ENCODE results near the gene DHRS3. TPM values are rescaled to one million over a fixed set of nuclear protein-coding genes. Genes with fewer than 3 reads are reported as not detected.

Gene DHRS3
- total RNA-seq, 1 donor = 161 TPM

DNA sequence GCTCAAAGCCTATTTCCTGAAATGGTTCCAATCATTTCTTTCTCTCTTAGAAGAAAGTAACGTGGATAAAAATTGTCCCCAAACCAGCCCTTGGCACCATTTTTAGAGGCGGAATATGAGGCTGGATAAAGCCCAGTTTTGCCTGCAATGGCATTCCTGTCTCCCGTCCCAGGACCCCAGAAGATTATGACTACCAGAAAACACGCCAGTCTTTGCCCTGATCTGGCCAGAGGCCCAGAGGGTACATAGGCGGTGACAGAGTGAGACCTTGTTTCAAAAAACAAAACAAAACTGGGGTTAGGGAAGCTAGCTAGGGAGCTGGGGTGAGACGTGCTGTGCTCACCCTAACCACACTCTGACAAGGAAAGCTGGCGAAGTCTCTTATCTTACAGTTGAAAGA lies 25.8 kb upstream of the DHRS3 start, which contains the start of gene AADACL4:
AADACL4 (plus strand) TSS at position 301 of the 400 bp plus-strand sequence. CDS start 462 bp downstream, outside the sequence.
- no peak for TF ChIP-seq CTCF (IDR thresholded peaks at IDR 0.05; ENCODE audit: extremely low read depth, low read depth, low read length)
- Histone ChIP-seq H3K4me2 (ENCODE audit: insufficient read depth, low read length) (no peak within 1 kb of the TSS), H3K79me2 (ENCODE audit: insufficient read depth, low read length) (no peaks in the 10 kb centered on the region), H4K20me1 (ENCODE audit: insufficient read depth, low read length) (no peaks in the 10 kb centered on the region), H3K4me1 (ENCODE audit: insufficient read depth, low read length) (no peaks in the 10 kb centered on the region), H3K36me3 (ENCODE audit: insufficient read depth, low read length) (no peaks in the 10 kb centered on the region), H3K4me3 (ENCODE audit: insufficient read depth, low read length) (no peak within 1 kb of the TSS), H3K27me3 (ENCODE audit: insufficient read depth, low read length) (peaks cover 13% of the 10 kb centered on the region), H3K9me3 (ENCODE audit: low read depth, low read length) (peaks cover 5% of the 10 kb centered on the region), H2AFZ (ENCODE audit: low read length) (no peak within 1 kb of the TSS), H3K27ac (ENCODE audit: low read depth, low read length) (no peak within 1 kb of the TSS)
- no peak for DNase-seq (ENCODE audit: insufficient read length, low spot score, missing footprints)

DNA sequence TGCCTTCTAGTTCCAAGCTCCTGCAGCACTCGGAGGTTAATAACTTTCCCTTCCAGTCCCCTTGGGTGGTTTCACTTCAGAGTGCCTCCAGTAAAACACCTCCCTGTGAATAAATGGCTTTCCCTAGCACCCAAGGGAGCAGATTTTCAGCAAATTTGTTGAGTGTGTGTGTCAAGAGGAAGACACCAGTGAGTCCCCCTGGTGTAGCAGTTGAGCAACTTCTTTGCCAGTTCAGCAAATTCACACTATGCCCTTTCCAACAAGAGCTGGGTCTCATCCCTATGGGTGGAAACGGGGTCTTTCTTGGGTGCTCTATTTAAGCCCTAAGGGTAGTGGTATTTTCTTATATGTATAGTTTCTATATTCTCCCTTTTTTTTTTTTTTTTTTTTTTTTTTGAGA lies 25.1 kb upstream of the DHRS3 start:
- no peak for TF ChIP-seq CTCF (IDR thresholded peaks at IDR 0.05; ENCODE audit: extremely low read depth, low read depth, low read length)
- Histone ChIP-seq H3K4me2 (ENCODE audit: insufficient read depth, low read length) (no peak overlapping the region), H2AFZ (ENCODE audit: low read length) (no peak overlapping the region), H4K20me1 (ENCODE audit: insufficient read depth, low read length) (no peaks in the 10 kb centered on the region), H3K9me3 (ENCODE audit: low read depth, low read length) (peaks cover 5% of the 10 kb centered on the region), H3K27me3 (ENCODE audit: insufficient read depth, low read length) (peaks cover 13% of the 10 kb centered on the region), H3K4me1 (ENCODE audit: insufficient read depth, low read length) (no peaks in the 10 kb centered on the region), H3K4me3 (ENCODE audit: insufficient read depth, low read length) (no peak overlapping the region), H3K79me2 (ENCODE audit: insufficient read depth, low read length) (no peaks in the 10 kb centered on the region), H3K36me3 (ENCODE audit: insufficient read depth, low read length) (no peaks in the 10 kb centered on the region), H3K27ac (ENCODE audit: low read depth, low read length) (no peak overlapping the region)
- DNase-seq (ENCODE audit: insufficient read length, low spot score, missing footprints) = no peak

DNA sequence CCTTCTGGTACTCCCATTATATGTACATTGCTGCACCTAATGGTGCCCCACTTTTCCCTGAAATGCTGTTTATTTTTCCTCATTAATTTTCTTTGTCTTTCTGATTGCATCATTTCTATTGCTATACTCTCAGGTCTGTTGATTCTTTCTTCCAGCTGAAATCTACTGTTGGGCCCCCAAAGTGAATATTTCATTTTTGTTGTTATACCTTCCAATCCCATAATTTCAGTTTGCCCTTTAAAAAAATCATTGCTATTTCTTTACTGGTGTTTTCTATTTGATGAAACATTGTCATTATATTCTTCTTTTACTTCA lies 22.9 kb upstream of the DHRS3 start:
- DNase-seq (ENCODE audit: insufficient read length, low spot score, missing footprints) = no peak
- TF ChIP-seq CTCF (IDR thresholded peaks at IDR 0.05; ENCODE audit: extremely low read depth, low read depth, low read length) = no peak
- peaks cover 12% of the 10 kb centered on the region for H3K4me1 ChIP-seq (ENCODE audit: insufficient read depth, low read length)

DNA sequence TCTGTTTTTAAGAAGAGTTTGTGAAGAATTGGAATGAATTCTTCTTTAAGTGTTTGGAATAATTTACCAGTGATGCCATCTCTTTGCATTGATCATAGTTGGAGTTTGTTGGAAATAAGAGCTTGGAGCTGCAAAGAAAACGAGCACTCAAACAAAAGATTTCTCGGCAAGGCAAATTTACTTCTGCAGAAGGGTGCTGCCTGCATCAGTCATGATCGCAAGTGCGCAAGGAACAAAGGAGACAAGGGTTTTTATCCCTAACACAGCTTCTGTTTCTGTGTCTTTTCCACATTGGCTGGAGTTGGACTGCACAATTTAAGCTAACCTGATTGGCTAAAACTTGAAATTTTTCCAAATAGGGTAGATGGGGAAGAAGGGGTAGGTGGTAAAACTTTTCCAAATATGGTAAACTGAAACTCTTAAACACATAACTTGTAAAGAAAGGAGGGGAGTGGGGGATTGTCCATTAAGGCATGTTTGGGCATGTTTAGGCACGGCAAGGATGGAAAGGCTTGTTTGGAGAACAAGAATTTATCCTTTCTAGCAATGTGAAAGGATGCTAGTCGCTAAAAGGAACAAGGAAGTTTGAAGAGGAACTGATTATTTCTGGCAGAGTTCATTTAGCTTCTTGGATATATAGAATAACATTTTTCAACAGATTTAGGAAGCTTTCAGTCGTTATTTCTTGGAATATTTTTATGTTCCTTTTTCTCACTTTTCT lies 22.4 kb upstream of the DHRS3 start:
- no peak overlapping the region for H3K4me2 ChIP-seq (ENCODE audit: insufficient read depth, low read length)
- H3K4me3 ChIP-seq (ENCODE audit: insufficient read depth, low read length) = no peak overlapping the region
- no peaks in the 10 kb centered on the region for H3K79me2 ChIP-seq (ENCODE audit: insufficient read depth, low read length)
- TF ChIP-seq CTCF (IDR thresholded peaks at IDR 0.05; ENCODE audit: extremely low read depth, low read depth, low read length) = no peak
- no peak overlapping the region for H2AFZ ChIP-seq (ENCODE audit: low read length)
- peaks cover 12% of the 10 kb centered on the region for H3K4me1 ChIP-seq (ENCODE audit: insufficient read depth, low read length)
- H3K27ac ChIP-seq (ENCODE audit: low read depth, low read length) = no peak overlapping the region
- peaks cover 5% of the 10 kb centered on the region for H3K9me3 ChIP-seq (ENCODE audit: low read depth, low read length)
- no peaks in the 10 kb centered on the region for H3K36me3 ChIP-seq (ENCODE audit: insufficient read depth, low read length)
- peaks cover 13% of the 10 kb centered on the region for H3K27me3 ChIP-seq (ENCODE audit: insufficient read depth, low read length)
- no peak for DNase-seq (ENCODE audit: insufficient read length, low spot score, missing footprints)
- no peaks in the 10 kb centered on the region for H4K20me1 ChIP-seq (ENCODE audit: insufficient read depth, low read length)

More for the DNA sequence above, 22.9 kb upstream of the DHRS3 start:
- no peaks in the 10 kb centered on the region for H4K20me1 ChIP-seq (ENCODE audit: insufficient read depth, low read length)
- peaks cover 13% of the 10 kb centered on the region for H3K27me3 ChIP-seq (ENCODE audit: insufficient read depth, low read length)
- H3K4me3 ChIP-seq (ENCODE audit: insufficient read depth, low read length) = no peak overlapping the region
- no peak overlapping the region for H2AFZ ChIP-seq (ENCODE audit: low read length)
- peaks cover 5% of the 10 kb centered on the region for H3K9me3 ChIP-seq (ENCODE audit: low read depth, low read length)
- H3K79me2 ChIP-seq (ENCODE audit: insufficient read depth, low read length) = no peaks in the 10 kb centered on the region
- H3K4me2 ChIP-seq (ENCODE audit: insufficient read depth, low read length) = no peak overlapping the region
- no peaks in the 10 kb centered on the region for H3K36me3 ChIP-seq (ENCODE audit: insufficient read depth, low read length)
- H3K27ac ChIP-seq (ENCODE audit: low read depth, low read length) = no peak overlapping the region

Data from osteoblast (primary cell).